ENCODE results near the gene TMEM81.

The TMEM81 gene

GRCh38 chr1:205062319-205062718 is 21.9 kb downstream of the TMEM81 start:
- DNase-seq (ENCODE audit: low read depth): no peak
- H3K4me3 ChIP-seq (ENCODE audit: low read depth, low read length): no peak overlapping the region

GRCh38 chr1:205061665-205062069 is 22.6 kb downstream of the TMEM81 start:
- peak; percentile 8 for DNase-seq (ENCODE audit: low read depth)
- no peak overlapping the region for H3K4me3 ChIP-seq (ENCODE audit: low read depth, low read length)

GRCh38 chr1:205061227-205061626 is 23.0 kb downstream of the TMEM81 start:
- no peak for DNase-seq (ENCODE audit: low read depth)

GRCh38 chr1:205060746-205061145 is 23.5 kb downstream of the TMEM81 start:
- no peak for DNase-seq (ENCODE audit: low read depth)
- H3K4me3 ChIP-seq (ENCODE audit: low read depth, low read length): no peak overlapping the region

More at GRCh38 chr1:205061227-205061626, 23.0 kb downstream of the TMEM81 start:
- H3K4me3 ChIP-seq (ENCODE audit: low read depth, low read length): no peak overlapping the region

- no peak for DNase-seq (ENCODE audit: low read depth)
- no peak overlapping the region for H3K4me3 ChIP-seq (ENCODE audit: low read depth, low read length)
Measured at GRCh38 chr1:205059660-205060059, 24.6 kb downstream of the TMEM81 start.

GRCh38 chr1:205058853-205059252 is 25.4 kb downstream of the TMEM81 start:
- no peak for DNase-seq (ENCODE audit: low read depth)

GRCh38 chr1:205057808-205058575 is 26.3 kb downstream of the TMEM81 start:
- DNase-seq (ENCODE audit: low read depth): no peak
- H3K4me3 ChIP-seq (ENCODE audit: low read depth, low read length): no peak overlapping the region

More at GRCh38 chr1:205058853-205059252, 25.4 kb downstream of the TMEM81 start:
- no peak overlapping the region for H3K4me3 ChIP-seq (ENCODE audit: low read depth, low read length)

GRCh38 chr1:205056956-205057568 is 27.2 kb downstream of the TMEM81 start:
- no peak overlapping the region for H3K4me3 ChIP-seq (ENCODE audit: low read depth, low read length)
- no peak for DNase-seq (ENCODE audit: low read depth)

GRCh38 chr1:205056188-205056611 is 28.1 kb downstream of the TMEM81 start:
- H3K4me3 ChIP-seq (ENCODE audit: low read depth, low read length): no peak overlapping the region
- no peak for DNase-seq (ENCODE audit: low read depth)

- no peak for DNase-seq (ENCODE audit: low read depth)
- H3K4me3 ChIP-seq (ENCODE audit: low read depth, low read length): no peak overlapping the region
Measured at GRCh38 chr1:205054013-205054412, 30.2 kb downstream of the TMEM81 start.

GRCh38 chr1:205053296-205053695 is 31.0 kb downstream of the TMEM81 start:
- no peak overlapping the region for H3K4me3 ChIP-seq (ENCODE audit: low read depth, low read length)
- no peak for DNase-seq (ENCODE audit: low read depth)

- no peak for DNase-seq (ENCODE audit: low read depth)
- no peak overlapping the region for H3K4me3 ChIP-seq (ENCODE audit: low read depth, low read length)
Measured at GRCh38 chr1:205052690-205053089, 31.6 kb downstream of the TMEM81 start.

- no peak for DNase-seq (ENCODE audit: low read depth)
- no peak overlapping the region for H3K4me3 ChIP-seq (ENCODE audit: low read depth, low read length)
Measured at GRCh38 chr1:205049479-205049878, 34.8 kb downstream of the TMEM81 start.

- H3K4me3 ChIP-seq (ENCODE audit: low read depth, low read length): no peak overlapping the region
- no peak for DNase-seq (ENCODE audit: low read depth)
Measured at GRCh38 chr1:205048382-205048781, 35.9 kb downstream of the TMEM81 start.

GRCh38 chr1:205047764-205048231 is 36.5 kb downstream of the TMEM81 start:
- no peak overlapping the region for H3K4me3 ChIP-seq (ENCODE audit: low read depth, low read length)
- no peak for DNase-seq (ENCODE audit: low read depth)

GRCh38 chr1:205046870-205047269 is 37.4 kb downstream of the TMEM81 start:
- no peak for DNase-seq (ENCODE audit: low read depth)
- H3K4me3 ChIP-seq (ENCODE audit: low read depth, low read length): no peak overlapping the region

GRCh38 chr1:205045146-205045545 is 39.1 kb downstream of the TMEM81 start:
- H3K4me3 ChIP-seq (ENCODE audit: low read depth, low read length): no peak overlapping the region
- no peak for DNase-seq (ENCODE audit: low read depth)

- H3K4me3 ChIP-seq (ENCODE audit: low read depth, low read length): no peak overlapping the region
- no peak for DNase-seq (ENCODE audit: low read depth)
Measured at GRCh38 chr1:205044741-205045140, 39.5 kb downstream of the TMEM81 start.

GRCh38 chr1:205043866-205044265 is 40.4 kb downstream of the TMEM81 start:
- no peak for DNase-seq (ENCODE audit: low read depth)
- no peak overlapping the region for H3K4me3 ChIP-seq (ENCODE audit: low read depth, low read length)

- no peak within 1 kb of the TSS for H3K4me3 ChIP-seq (ENCODE audit: low read depth, low read length)
- no peak for DNase-seq (ENCODE audit: low read depth)
Measured at GRCh38 chr1:205042911-205043806, 41.1 kb downstream of the TMEM81 start, which contains the start of gene CNTN2. Gene CNTN2 (plus strand): TSS chr1:205043212. CDS start chr1:205053186, 9,974 bp downstream.
